ENCODE results near the gene SEC11A. TPM values are rescaled to one million over a fixed set of nuclear protein-coding genes. Genes with fewer than 3 reads are reported as not detected.

Gene SEC11A
- total RNA-seq, 3 donors from 2014 or later (not counting 1 experiment from before 2014, with no cell fraction given) = 78.7 to 89.3 (median 81.8) TPM

- H3K27ac ChIP-seq (ENCODE audit: low read length) = peak within 1 kb of the TSS; percentile 68
- ATAC-seq = peak; percentile 81 to 90 (median 82)
- peak within 1 kb of the TSS; percentile 96 for H3K4me3 Mint-ChIP-seq
- no peak for TF ChIP-seq CTCF (IDR thresholded peaks at IDR 0.05)
- H3K36me3 ChIP-seq (ENCODE audit: control insufficient read depth, insufficient read depth, low read length) = peaks cover 17% of the 10 kb centered on the region
- peaks cover under 1% of the 10 kb centered on the region for H3K36me3 Mint-ChIP-seq
- H3K27me3 Mint-ChIP-seq (ENCODE audit: low read depth in 2 of 2) = no peaks in the 10 kb centered on the region
- peak within 1 kb of the TSS; percentile 91 to 95 for H3K27ac Mint-ChIP-seq
- no peaks in the 10 kb centered on the region for H3K9me3 Mint-ChIP-seq
- no peaks in the 10 kb centered on the region for H3K9me3 ChIP-seq (ENCODE audit: control insufficient read depth, insufficient read depth, low read length)
- H3K4me1 ChIP-seq (ENCODE audit: control insufficient read depth, insufficient read depth, low read length) = peaks cover 36% of the 10 kb centered on the region
- intact Hi-C loops (cut with micrococcal nuclease) = loop anchor here (1.0 to 2.0 kb wide), 4 partner anchors 23 to 225 kb away; partner anchors contain the start of genes ZNF592 and ZSCAN2
- DNase-seq = peak; percentile 97 to 99
- H3K4me1 Mint-ChIP-seq = peaks cover 25 to 48% of the 10 kb centered on the region in 2 donors
- peak within 1 kb of the TSS; percentile 76 for H3K4me3 ChIP-seq (ENCODE audit: low read length)
- 0% methylated on average over 46 of the region's 49 CpGs for WGBS (ENCODE audit: insufficient coverage)
- no peaks in the 10 kb centered on the region for H3K27me3 ChIP-seq (ENCODE audit: control insufficient read depth, insufficient read depth, low read length)
Measured at GRCh38 chr15:84653910-84654688, 61.8 kb downstream of the SEC11A start, which contains the start of gene WDR73. TSS of gene WDR73 (minus strand) at chr15:84654283. CDS start at chr15:84654274, 9 bp downstream.

GRCh38 chr15:84653584-84653909 lies 62.4 kb downstream of the SEC11A start:
- no peaks in the 10 kb centered on the region for H3K27me3 ChIP-seq (ENCODE audit: control insufficient read depth, insufficient read depth, low read length)
- Mint-ChIP-seq H3K4me1 (peaks cover 20 to 47% of the 10 kb centered on the region in 2 donors), H3K27me3 (ENCODE audit: low read depth in 2 of 2) (no peaks in the 10 kb centered on the region), H3K36me3 (peaks cover 5% of the 10 kb centered on the region), H3K9me3 (no peaks in the 10 kb centered on the region), H3K4me3 (peak overlapping the region; percentile 96), H3K27ac (peak overlapping the region; percentile 91 to 95)
- TF ChIP-seq CTCF (IDR thresholded peaks at IDR 0.05) = no peak
- H3K27ac ChIP-seq (ENCODE audit: low read length) = peak overlapping the region; percentile 68
- H3K9me3 ChIP-seq (ENCODE audit: control insufficient read depth, insufficient read depth, low read length) = no peaks in the 10 kb centered on the region
- DNase-seq (no peak), ATAC-seq (no peak)
- H3K36me3 ChIP-seq (ENCODE audit: control insufficient read depth, insufficient read depth, low read length) = peaks cover 22% of the 10 kb centered on the region
- H3K4me3 ChIP-seq (ENCODE audit: low read length) = peak overlapping the region; percentile 76
- intact Hi-C loops (cut with micrococcal nuclease) = no loop called here
- 24% methylated on average over 7 of the region's 7 CpGs for WGBS (ENCODE audit: insufficient coverage)
- H3K4me1 ChIP-seq (ENCODE audit: control insufficient read depth, insufficient read depth, low read length) = peaks cover 31% of the 10 kb centered on the region

- Histone ChIP-seq H3K27ac (ENCODE audit: low read length) (no peak overlapping the region), H3K4me1 (ENCODE audit: control insufficient read depth, insufficient read depth, low read length) (peaks cover 15% of the 10 kb centered on the region), H3K9me3 (ENCODE audit: control insufficient read depth, insufficient read depth, low read length) (no peaks in the 10 kb centered on the region), H3K36me3 (ENCODE audit: control insufficient read depth, insufficient read depth, low read length) (peaks cover 53% of the 10 kb centered on the region), H3K27me3 (ENCODE audit: control insufficient read depth, insufficient read depth, low read length) (no peaks in the 10 kb centered on the region), H3K4me3 (ENCODE audit: low read length) (no peak overlapping the region)
- ATAC-seq = no peak
- peaks cover 11 to 42% of the 10 kb centered on the region in 2 donors for H3K4me1 Mint-ChIP-seq
- no peaks in the 10 kb centered on the region for H3K27me3 Mint-ChIP-seq (ENCODE audit: low read depth in 2 of 2)
- TF ChIP-seq CTCF (IDR thresholded peaks at IDR 0.05) = no peak
- no peak overlapping the region for H3K27ac Mint-ChIP-seq
- no peak overlapping the region for H3K4me3 Mint-ChIP-seq
- intact Hi-C loops (cut with micrococcal nuclease) = no loop called here
- H3K36me3 Mint-ChIP-seq = peaks cover 5% of the 10 kb centered on the region
- 100% methylated on average over 2 of the region's 2 CpGs for WGBS (ENCODE audit: insufficient coverage)
- no peaks in the 10 kb centered on the region for H3K9me3 Mint-ChIP-seq
- no peak for DNase-seq
Measured at GRCh38 chr15:84649706-84650105, 66.2 kb downstream of the SEC11A start.

All from natural killer cell (primary cell).